ENCODE measurements around the gene SEPTIN8. TPM values are rescaled to one million over a fixed set of nuclear protein-coding genes. Genes with fewer than 3 reads are reported as not detected.

SEPTIN8 gene
- total and polyA plus RNA-seq, 2 donors (not counting 3 experiments of a cell fraction or from before 2014, with no cell fraction given) = 56.6 to 82.1 TPM

DNA sequence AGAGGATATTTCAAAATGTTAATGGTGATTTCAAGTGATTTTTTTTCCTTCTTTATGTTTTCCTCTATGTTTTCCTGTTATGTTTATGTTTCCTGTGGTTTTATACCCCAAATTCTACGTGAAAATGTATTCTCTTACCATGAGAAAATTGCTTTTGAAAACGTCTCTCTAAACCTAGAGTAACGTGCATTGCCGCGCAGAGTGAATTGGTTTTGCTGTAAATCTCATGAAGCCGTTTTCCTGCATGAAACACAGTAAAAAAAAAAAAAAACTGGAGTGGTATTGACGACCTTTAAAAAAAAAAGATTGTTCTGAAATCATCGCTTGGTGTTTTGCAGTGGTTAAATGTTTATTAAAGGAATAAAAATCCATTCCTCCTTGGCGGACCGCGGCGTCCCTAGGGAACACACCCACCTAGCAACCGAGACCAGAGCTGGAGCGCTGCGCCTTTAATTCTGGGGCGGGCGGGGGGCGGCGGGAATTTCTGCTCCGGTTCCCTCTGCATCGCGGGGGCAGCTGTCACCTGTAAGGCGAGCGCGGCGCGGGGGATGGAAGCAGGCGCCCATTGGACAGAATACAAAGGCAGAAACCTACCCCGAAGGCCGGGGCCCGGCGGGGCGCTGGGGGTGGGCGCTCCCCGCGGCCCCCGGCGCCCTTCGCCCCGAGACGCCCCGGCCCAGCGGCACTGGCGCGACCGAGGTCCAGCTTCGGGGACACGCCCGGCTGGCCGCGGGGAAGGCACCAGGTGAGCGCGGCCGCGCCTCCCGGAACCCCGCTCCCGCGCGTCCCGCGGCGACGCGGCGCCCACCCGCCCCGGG is 36.0 kb upstream of the SEPTIN8 start, which contains the start of gene SOWAHA:
TSS of gene SOWAHA (plus strand) at position 522 of the 818 bp plus-strand sequence. CDS start 320 bp downstream, outside the sequence.
- H3K27ac ChIP-seq (ENCODE audit: insufficient read depth, low read depth, low read length) = no peak within 1 kb of the TSS
- H2AFZ ChIP-seq (ENCODE audit: low read depth, low read length) = peak within 1 kb of the TSS; percentile 76
- TF ChIP-seq JUN (IDR thresholded peaks at IDR 0.05; ENCODE audit: borderline replicate concordance, insufficient read depth, insufficient read length, low read depth) (no peak), FOS (IDR thresholded peaks at IDR 0.05; ENCODE audit: borderline replicate concordance, insufficient read depth, low read length) (no peak), GATA2 (IDR thresholded peaks at IDR 0.05; ENCODE audit: insufficient read depth, insufficient read length, low read depth, low read length) (no peak), MAX (IDR thresholded peaks at IDR 0.05; ENCODE audit: insufficient read depth, insufficient read length) (no peak), EZH2 (IDR thresholded peaks at IDR 0.05; ENCODE audit: borderline replicate concordance, low read depth, low read length, severe bottlenecking) (no peak), MYC (IDR thresholded peaks at IDR 0.05; ENCODE audit: low read depth, low read length) (no peak), POLR2AphosphoS5 (IDR thresholded peaks at IDR 0.05; ENCODE audit: insufficient read depth, low read depth, low read length) (no peak), POLR2A (IDR thresholded peaks at IDR 0.05; ENCODE audit: low read depth, low read length) (no peak)
- TF ChIP-seq, protein P1, sequence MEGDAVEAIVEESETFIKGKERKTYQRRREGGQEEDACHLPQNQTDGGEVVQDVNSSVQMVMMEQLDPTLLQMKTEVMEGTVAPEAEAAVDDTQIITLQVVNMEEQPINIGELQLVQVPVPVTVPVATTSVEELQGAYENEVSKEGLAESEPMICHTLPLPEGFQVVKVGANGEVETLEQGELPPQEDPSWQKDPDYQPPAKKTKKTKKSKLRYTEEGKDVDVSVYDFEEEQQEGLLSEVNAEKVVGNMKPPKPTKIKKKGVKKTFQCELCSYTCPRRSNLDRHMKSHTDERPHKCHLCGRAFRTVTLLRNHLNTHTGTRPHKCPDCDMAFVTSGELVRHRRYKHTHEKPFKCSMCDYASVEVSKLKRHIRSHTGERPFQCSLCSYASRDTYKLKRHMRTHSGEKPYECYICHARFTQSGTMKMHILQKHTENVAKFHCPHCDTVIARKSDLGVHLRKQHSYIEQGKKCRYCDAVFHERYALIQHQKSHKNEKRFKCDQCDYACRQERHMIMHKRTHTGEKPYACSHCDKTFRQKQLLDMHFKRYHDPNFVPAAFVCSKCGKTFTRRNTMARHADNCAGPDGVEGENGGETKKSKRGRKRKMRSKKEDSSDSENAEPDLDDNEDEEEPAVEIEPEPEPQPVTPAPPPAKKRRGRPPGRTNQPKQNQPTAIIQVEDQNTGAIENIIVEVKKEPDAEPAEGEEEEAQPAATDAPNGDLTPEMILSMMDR (IDR thresholded peaks at IDR 0.05; ENCODE audit: extremely low read depth in 1 of 2, insufficient read depth in 1 of 2, low read depth in 1 of 2, low read length in 2 of 2) = no peak
- intact Hi-C loops (cut with micrococcal nuclease) = no loop called here
- no TSS peak for BruUV-seq (replicated peaks)
- CTCF ChIA-PET = interaction anchor here (1.0 to 2.6 kb wide), 7 partner anchors 11 to 312 kb away, joined by 3 to 14 read pairs (median 4); partner anchors contain the start of gene CCNI2
- DNase-seq (ENCODE audit: low read depth, low spot score) (no peak), FAIRE-seq (peak; percentile 15)
- POLR2A ChIA-PET = interaction anchor here (0.7 kb wide), 2 partner anchors 31 to 346 kb away, joined by 4 to 6 read pairs; no protein-coding TSS in a partner anchor
- H3K4me2 ChIP-seq (ENCODE audit: insufficient read depth, low read length) = peak within 1 kb of the TSS; percentile 29
- H3K9me3 ChIP-seq (replicated peaks; ENCODE audit: control insufficient read depth, insufficient read depth, low read length) = no peaks in the 10 kb centered on the region
- H3K9ac ChIP-seq (replicated peaks; ENCODE audit: extremely low read depth, insufficient read depth, low read length) = no peak within 1 kb of the TSS
- no peaks in the 10 kb centered on the region for H3K79me2 ChIP-seq (ENCODE audit: control insufficient read depth, insufficient read depth, low read length)
- no peaks in the 10 kb centered on the region for H3K4me1 ChIP-seq (ENCODE audit: control insufficient read depth, extremely low read depth, insufficient read depth, low read length)
- no peaks in the 10 kb centered on the region for H4K20me1 ChIP-seq (replicated peaks; ENCODE audit: control insufficient read depth, extremely low read depth, insufficient read depth, low read length)
- dilution Hi-C loops (cut with MboI; ENCODE audit: extremely low pct_ligation_motif_present, low sequenced_read_pairs) = no loop called here
- peak within 1 kb of the TSS in 2 of 3 experiments; percentile 9 to 15 for H3K4me3 ChIP-seq (replicated peaks in 1 of 3; ENCODE audit: insufficient read depth in 1 of 3, low read depth in 1 of 3, low read length in 3 of 3)
- H3K9me1 ChIP-seq (replicated peaks; ENCODE audit: control insufficient read depth, extremely low read depth, insufficient read depth, low read length) = no peaks in the 10 kb centered on the region
- H3K27me3 ChIP-seq (ENCODE audit: control insufficient read depth in 2 of 2, insufficient read depth in 2 of 2, low read length in 2 of 2) = peaks cover 20 to 36% of the 10 kb centered on the region in 2 experiments
- H3K36me3 ChIP-seq (ENCODE audit: control insufficient read depth in 2 of 2, extremely low read depth in 1 of 2, insufficient read depth in 2 of 2, low read length in 2 of 2) = no peaks in the 10 kb centered on the region

All from endothelial cell of umbilical vein (primary cell).